NCI-H226 (cell line): Measurements from ENCODE around the gene CPEB3.
"Not testable (repeated sequence)": the region's sequence is repeated elsewhere in the genome, so short reads cannot be mapped to it uniquely, and the experiment has no call there.

Source experiments
- DNase-seq: peaks from one replicate; pipeline ENCODE4 v3.0.0-alpha.2; 2015

Gene CPEB3

GRCh38 chr10:92131275-92131820, 159.5 kb downstream of the CPEB3 start:
- no peak for DNase-seq

DNA sequence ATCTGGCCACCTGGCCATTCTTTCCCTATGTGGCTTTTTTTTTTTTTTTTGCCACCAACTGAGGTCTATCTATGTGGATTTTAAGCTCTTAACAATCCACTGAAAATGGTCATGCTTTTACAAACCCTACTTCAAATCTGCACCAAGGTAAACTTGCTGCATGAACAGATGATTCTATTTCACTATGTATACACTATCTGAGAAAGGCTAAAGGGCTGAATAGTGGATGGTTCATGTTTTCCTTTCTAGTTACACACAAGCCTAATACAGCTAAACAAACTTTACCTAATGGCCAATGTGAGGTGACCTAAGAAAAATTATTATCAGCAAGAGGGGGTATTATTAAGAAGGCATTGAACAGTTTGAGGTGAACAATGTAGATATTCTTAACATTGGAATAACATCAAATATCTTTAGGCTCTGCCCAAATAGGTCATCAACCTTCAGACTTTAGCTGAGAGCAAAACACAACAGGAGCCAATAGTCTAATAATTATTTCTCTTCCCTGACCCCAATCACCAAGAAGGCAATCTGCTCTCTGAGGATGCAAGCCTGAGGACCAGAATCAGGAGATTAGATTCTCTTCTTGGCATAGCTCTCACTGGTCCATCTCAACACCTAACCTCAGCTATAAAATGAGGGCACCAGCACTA, 160.1 kb downstream of the CPEB3 start:
- DNase-seq, result no peak

GRCh38 chr10:92126100-92126650, 164.7 kb downstream of the CPEB3 start:
- peak; percentile 57 for DNase-seq

- no peak for DNase-seq
These were observed 165.7 kb downstream of the CPEB3 start for GRCh38 chr10:92125144-92125543.

DNA sequence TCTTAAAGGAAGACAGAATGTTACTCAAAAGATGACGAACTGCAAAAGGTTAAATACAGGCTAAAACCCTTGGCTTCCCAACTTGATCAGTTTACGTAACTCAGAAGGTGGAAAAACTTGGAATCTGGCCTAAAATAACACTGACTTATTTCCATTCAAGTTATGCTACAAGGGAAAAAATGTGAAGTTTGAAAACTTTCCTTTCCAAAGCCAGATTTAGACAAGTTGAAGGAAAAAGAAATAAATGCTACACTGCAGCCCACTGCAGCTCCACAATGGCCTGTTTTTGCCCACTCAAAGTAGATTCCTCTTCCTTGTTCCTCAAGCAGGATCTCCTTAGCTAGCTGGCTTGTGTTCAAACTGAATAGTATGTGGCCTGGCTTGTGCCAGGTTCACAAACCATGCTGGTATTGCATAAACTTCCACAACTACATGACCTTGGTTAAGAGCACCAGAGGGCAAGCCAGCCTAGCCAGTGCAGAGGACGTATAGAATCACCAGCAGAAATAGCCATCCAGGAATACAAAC, 166.2 kb downstream of the CPEB3 start:
- peak; percentile 61 for DNase-seq

DNA sequence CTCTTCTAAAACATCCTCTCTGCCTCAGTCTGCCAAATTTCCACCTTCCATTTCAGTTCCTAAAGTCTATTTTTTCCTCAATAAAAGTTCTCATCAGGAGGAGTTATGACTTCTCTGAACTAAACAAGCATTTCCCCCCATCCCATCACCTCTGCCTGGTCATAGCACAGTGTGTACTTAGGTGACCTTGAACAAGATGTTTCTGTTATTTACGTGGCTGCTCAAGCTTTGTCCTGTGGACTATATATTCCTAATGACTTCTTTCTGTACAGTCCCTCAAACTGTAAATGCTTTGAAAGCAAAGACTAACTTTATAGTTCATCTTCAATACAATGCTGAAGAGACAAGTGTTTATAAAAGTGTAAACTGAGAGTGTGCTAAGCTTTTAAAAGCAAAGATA, 166.9 kb downstream of the CPEB3 start:
- DNase-seq, result no peak

DNA sequence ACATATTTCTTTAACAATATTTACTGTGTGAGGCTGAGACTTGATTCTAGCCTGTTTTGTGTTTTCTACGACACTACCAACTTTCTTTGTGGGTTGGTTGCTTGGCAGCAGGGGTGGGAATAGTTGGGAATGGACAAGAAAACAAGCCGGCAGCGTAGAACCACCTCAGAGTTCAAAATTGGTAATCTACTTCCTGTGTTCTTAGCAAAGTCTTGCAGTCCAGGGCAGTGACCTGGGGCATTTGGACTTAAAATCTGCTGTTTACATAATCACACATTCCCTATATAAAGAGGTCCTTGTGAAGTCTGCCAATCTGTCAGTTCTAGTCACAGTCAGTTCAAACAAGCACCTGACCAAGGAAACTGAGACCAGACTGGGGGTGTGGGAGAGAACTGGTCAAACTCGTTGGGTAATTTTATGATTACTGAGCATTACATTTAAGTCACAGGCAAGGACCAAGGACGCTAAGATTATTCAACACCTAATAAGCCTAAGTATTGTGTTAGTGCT, 167.9 kb downstream of the CPEB3 start:
- DNase-seq, result no peak

DNA sequence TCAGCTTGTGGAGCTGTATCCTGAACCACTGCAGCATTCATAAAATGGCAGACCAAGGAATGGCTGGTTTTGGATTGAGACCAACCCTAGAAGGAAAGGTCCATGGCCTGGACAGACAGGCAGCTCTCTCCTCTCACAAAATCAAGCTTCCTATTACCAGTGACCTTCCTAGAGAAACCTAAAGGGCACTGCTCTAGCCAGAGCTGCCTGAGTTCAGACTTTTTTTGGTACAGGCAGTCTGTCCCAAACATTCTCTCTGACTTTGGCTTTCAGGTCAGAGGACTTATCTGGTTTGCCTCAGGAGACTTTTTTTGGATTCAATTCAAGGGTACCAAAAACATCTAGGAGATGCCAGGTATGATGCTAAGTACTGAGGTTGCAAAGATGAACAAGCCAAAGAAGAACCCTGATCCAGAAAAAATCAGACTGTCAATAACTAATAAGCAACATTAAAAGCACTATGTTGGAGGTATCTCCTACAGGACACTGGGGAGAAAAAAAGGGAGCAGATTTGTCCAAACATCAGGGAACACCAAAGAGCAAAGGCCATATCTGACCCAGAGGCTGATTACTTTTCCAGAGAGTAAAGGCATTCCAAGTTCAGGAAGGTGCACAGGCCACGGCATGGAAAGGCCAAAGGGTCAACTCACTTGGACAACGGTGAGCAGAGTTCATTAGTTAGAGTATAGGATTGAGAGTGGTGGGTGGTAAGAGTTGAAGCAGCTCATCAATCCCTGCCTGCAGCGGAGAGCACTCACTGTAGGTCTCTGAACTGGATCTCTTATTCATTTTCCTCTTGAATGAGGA, 169.0 kb downstream of the CPEB3 start:
- no peak for DNase-seq

- DNase-seq, result no peak
These were observed 171.5 kb downstream of the CPEB3 start for GRCh38 chr10:92119340-92119739.

- not testable (repeated sequence) for DNase-seq
These were observed 176.0 kb downstream of the CPEB3 start for GRCh38 chr10:92114917-92115316.

DNA sequence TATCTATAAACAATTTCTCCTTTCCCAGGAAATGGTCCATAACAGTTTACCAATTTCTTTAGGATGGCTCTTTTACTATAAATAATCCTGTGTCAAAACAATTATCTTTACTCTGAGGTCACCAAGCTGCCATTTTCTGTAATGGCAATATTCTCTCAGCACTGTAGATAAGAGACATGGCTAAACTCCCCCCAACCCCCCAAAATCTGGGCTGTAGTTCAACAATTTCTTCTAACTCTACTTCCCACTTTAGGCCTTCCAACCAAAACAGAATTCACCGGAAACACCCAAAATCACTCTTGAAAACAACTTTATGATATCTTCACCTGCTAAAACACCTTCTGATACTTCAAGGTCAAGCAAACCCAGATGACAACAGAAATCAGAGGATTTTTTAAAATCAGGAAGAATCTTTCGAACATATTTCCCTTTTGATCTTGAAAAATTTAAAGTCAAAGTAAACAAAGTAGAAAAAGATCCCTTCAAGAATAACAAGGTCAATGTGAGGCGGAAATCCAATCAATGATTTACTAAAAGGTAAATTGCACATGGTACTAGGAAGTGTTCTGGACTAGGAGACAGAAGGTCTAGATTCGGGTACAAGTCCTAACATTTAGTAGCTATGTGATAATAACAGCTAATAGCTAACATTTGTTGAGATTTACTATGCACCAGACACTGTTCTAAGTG, 176.8 kb downstream of the CPEB3 start:
- no peak for DNase-seq

DNA sequence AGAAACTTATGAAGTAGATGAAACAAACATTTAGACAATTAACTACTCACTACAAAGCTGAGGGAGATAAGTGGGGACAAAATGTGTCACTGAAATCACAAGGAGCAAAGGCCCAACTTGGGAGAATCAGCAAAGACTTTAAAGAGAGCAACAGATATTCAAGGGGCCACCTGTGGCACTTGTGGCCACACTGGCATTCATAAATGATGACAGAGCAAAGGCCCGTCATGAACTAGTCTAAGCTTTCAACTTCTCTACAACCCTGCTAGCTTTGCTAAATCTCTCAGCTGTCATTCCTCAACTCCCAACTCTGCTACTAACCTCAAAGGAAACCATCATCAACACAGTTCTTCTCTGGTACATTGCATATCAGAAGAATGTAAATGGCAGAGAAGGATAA, 178.4 kb downstream of the CPEB3 start:
- no peak for DNase-seq

DNA sequence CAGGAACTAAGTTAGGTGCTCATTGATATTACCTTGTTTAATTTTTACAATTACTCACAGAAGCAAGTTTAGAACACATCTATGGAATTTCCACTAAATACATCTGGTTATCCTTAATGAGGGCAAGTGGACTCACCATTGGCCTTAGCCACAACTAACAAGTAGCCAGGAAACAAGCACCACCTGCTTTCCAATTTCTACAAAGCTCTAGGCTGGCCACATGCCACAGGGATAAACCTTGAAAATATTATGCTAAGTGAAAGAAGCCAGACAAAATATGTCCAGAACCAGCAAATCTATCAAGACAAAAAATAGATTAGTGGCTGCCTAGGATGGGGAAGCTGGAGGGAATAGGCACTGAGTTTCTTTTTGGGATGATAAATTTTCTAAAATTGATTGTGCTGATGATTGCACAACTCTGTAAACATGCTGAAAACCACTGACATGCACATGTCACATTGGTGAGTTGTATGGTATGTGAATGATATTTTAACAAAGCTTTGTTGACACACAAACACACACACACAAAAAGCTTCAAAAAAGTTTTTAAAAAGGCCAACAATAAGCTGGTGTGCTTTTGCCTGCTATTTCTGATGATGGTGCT, 179.4 kb downstream of the CPEB3 start:
- DNase-seq, result no peak

GRCh38 chr10:92110039-92110794, 180.7 kb downstream of the CPEB3 start:
- peak; percentile 24 for DNase-seq

- no peak for DNase-seq
These were observed 182.1 kb downstream of the CPEB3 start for GRCh38 chr10:92108747-92109146.

DNA sequence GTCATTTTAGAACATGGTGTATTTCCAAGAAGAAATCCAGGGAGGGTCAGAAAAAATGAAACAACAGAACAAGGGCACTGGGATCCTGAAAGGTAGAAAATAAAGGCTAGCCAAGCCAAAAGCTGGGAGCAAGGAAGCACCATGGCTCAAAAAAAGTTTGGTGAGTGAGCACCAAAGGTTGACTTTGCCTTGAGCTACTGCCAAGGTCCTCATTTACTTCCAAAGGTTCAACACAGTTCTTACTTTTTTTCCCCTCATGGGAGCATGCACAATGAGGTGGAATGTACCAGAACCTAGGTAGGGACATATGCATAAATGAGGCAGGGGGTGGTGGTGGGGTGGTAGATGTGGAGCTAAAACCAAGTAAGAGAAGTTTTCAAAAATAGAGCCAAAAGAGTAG, 182.8 kb downstream of the CPEB3 start:
- no peak for DNase-seq

GRCh38 chr10:92103376-92104090, 187.3 kb downstream of the CPEB3 start:
- DNase-seq, result peak; percentile 11

GRCh38 chr10:92102601-92103213, 188.2 kb downstream of the CPEB3 start:
- DNase-seq, result no peak

DNA sequence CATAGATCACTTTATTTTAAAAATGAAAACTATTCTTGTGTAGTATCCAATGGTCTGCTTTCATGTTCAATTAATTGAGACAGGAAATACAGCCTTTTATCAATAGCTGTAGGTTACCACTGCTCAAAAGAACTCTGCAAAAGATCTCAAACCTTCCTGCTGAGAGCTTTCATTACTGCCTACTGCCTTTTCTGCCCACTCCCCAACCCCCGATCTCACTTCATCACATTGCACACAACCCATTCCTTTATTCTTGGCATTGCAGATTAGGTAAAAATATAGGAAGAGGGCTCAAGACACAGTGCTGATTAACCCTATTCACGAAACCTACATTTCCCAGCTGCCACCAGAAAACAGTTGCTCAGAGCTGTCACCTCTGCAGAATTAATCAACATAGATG, 195.9 kb downstream of the CPEB3 start:
- no peak for DNase-seq

GRCh38 chr10:92091965-92092364, 198.9 kb downstream of the CPEB3 start:
- DNase-seq, result no peak
